ENCODE data around the gene COTL1. TPM values are rescaled to one million over a fixed set of nuclear protein-coding genes. Genes with fewer than 3 reads are reported as not detected.
A peak's percentile ranks its signal among the peaks of the same experiment; 100 is the strongest.

The COTL1 gene
- total RNA-seq, 1 donor from 2014 or later, result 487 TPM

GRCh38 chr16:84566545-84567257 is 51.2 kb downstream of the COTL1 start:
- Mint-ChIP-seq H3K9me3 (no peaks in the 10 kb centered on the region), H3K4me1 (peaks cover 58% of the 10 kb centered on the region), H3K27me3 (no peaks in the 10 kb centered on the region), H3K36me3 (ENCODE audit: low read depth) (peaks cover 75% of the 10 kb centered on the region), H3K4me3 (no peak overlapping the region), H3K27ac (peak overlapping the region; percentile 62)
- ATAC-seq (ENCODE audit: low read depth), result no peak
- DNase-seq, result no peak
- TF ChIP-seq, protein P1, sequence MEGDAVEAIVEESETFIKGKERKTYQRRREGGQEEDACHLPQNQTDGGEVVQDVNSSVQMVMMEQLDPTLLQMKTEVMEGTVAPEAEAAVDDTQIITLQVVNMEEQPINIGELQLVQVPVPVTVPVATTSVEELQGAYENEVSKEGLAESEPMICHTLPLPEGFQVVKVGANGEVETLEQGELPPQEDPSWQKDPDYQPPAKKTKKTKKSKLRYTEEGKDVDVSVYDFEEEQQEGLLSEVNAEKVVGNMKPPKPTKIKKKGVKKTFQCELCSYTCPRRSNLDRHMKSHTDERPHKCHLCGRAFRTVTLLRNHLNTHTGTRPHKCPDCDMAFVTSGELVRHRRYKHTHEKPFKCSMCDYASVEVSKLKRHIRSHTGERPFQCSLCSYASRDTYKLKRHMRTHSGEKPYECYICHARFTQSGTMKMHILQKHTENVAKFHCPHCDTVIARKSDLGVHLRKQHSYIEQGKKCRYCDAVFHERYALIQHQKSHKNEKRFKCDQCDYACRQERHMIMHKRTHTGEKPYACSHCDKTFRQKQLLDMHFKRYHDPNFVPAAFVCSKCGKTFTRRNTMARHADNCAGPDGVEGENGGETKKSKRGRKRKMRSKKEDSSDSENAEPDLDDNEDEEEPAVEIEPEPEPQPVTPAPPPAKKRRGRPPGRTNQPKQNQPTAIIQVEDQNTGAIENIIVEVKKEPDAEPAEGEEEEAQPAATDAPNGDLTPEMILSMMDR (IDR thresholded peaks at IDR 0.05), result no peak
- CTCF ChIA-PET, result no interaction called here
- intact Hi-C loops (cut with micrococcal nuclease), result no loop called here
- POLR2A ChIA-PET, result no interaction called here

- POLR2A ChIA-PET, result interaction anchor here (0.6 to 1.2 kb wide), 7 partner anchors 26 to 53 kb away, joined by 3 to 6 read pairs (median 4); no protein-coding TSS in a partner anchor
- Mint-ChIP-seq H3K27ac (peak overlapping the region; percentile 62), H3K9me3 (no peaks in the 10 kb centered on the region), H3K4me1 (peaks cover 57% of the 10 kb centered on the region), H3K27me3 (no peaks in the 10 kb centered on the region), H3K36me3 (ENCODE audit: low read depth) (peaks cover 67% of the 10 kb centered on the region), H3K4me3 (no peak overlapping the region)
- intact Hi-C loops (cut with micrococcal nuclease), result no loop called here
- TF ChIP-seq, protein P1 (IDR thresholded peaks at IDR 0.05), result no peak
- no peak for ATAC-seq (ENCODE audit: low read depth)
- CTCF ChIA-PET, result no interaction called here
- DNase-seq, result no peak
These were observed 52.0 kb downstream of the COTL1 start for GRCh38 chr16:84565669-84566495.

DNA sequence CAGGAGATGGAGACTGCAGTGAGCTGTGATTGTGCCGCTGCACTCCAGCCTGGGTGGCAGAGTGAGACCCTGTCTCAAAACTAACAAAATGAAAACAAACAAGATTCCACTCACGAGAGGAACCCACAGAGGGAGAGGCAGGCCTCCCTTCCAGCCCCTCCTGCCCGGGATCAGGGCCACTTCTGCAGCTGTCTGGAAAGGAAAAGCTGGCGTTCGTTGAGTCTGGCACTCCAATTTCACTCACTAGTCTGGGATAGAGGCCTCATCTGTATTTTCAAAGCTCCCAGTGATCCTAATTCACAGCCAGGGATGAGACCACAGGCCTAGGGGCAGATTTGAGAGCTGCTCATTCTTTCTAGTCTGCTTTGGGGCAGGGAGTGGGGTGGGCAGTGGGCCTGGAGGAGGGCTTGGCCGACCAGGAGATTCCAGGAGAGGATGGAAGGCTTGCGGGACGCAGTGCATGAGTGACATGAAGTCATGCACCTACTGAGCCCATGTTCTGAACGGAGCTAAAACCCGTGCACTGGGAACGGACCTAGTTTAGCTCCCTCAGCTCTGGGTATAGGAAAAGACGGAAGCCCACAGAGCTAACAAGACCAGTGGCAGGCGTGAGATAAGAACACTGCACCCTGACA is 54.0 kb downstream of the COTL1 start:
- Mint-ChIP-seq H3K27me3 (no peaks in the 10 kb centered on the region), H3K4me1 (peaks cover 48% of the 10 kb centered on the region), H3K9me3 (no peaks in the 10 kb centered on the region), H3K27ac (peak overlapping the region; percentile 18), H3K4me3 (no peak overlapping the region), H3K36me3 (ENCODE audit: low read depth) (peaks cover 54% of the 10 kb centered on the region)
- TF ChIP-seq, protein P1 (IDR thresholded peaks at IDR 0.05), result no peak
- ATAC-seq (ENCODE audit: low read depth) (no peak), DNase-seq (no peak)
- CTCF ChIA-PET, result interaction anchor here (1.1 to 3.9 kb wide), 4 partner anchors 35 to 59 kb away, joined by 3 to 17 read pairs (median 6); partner anchors contain the start of gene COTL1
- POLR2A ChIA-PET, result interaction anchor here (0.7 to 4.2 kb wide), 11 partner anchors 13 to 58 kb away, joined by 3 to 58 read pairs (median 7); no protein-coding TSS in a partner anchor
- intact Hi-C loops (cut with micrococcal nuclease), result loop anchor here (2.0 kb wide), 1 partner anchor 49 kb away; no protein-coding TSS in a partner anchor

DNA sequence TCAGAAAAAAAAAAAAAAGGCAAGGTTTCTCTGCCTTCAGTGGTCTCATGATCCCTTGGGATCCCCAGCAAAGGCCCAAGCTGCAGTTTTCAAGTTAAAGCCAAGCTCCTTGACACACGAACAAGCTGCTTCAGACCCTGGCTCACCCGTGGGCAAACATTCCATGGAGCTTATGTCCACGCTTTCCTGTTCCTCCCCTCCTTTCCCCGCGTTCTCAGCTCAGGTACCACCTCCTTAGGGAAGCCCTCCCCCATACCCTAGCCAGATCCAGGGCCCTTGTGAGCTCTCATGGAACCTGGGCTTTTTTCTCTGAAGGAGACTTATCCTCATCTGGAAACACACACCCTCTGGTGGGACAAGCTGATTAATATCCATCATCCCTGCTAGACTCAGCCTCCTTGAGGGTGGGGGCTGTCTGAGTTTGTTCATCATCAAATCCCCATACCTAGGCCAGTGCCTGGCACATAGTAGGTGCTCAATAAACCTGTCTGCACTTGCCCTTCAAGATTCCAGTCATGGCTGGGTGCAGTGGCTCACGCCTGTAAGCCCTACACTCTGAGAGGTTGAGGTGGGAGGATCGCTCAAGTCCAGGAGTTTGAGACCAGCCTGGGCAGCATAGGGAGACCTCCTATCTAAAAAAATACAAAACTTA is 54.7 kb downstream of the COTL1 start:
- DNase-seq (no peak), ATAC-seq (ENCODE audit: low read depth) (no peak)
- Mint-ChIP-seq H3K4me3 (peak overlapping the region; percentile 57), H3K27ac (peak overlapping the region; percentile 79), H3K4me1 (peaks cover 42% of the 10 kb centered on the region), H3K27me3 (no peaks in the 10 kb centered on the region), H3K9me3 (no peaks in the 10 kb centered on the region), H3K36me3 (ENCODE audit: low read depth) (peaks cover 48% of the 10 kb centered on the region)
- TF ChIP-seq, protein P1 (IDR thresholded peaks at IDR 0.05), result no peak
- CTCF ChIA-PET, result interaction anchor here (0.6 to 3.9 kb wide), 11 partner anchors 23 to 195 kb away, joined by 3 to 17 read pairs (median 4); partner anchors contain the start of gene COTL1
- intact Hi-C loops (cut with micrococcal nuclease), result loop anchor here (2.0 kb wide), 1 partner anchor 48 kb away; no protein-coding TSS in a partner anchor
- POLR2A ChIA-PET, result interaction anchor here (0.7 to 4.2 kb wide), 19 partner anchors 9 to 58 kb away, joined by 3 to 58 read pairs (median 7); no protein-coding TSS in a partner anchor
